Thymus (tissue), 11 donors: Measurements from ENCODE around the gene CTBP2. TPM values are rescaled to one million over a fixed set of nuclear protein-coding genes. Genes with fewer than 3 reads are reported as not detected.

Source experiments
- DNase-seq, 9 donors: peaks; one replicate each; pipeline ENCODE4 v3.0.0-alpha.2; 2013; ENCODE audit warnings: low spot score in 9 of 9, low read depth in 6 of 9, missing footprints in 1 of 9
- H3K27ac ChIP-seq, 2 donors: one replicate each; pipeline ENCODE4 v1.5.1; 2013; ENCODE audit warnings: control low read depth in 1 of 2, low read depth in 1 of 2, low read length in 1 of 2, mild to moderate bottlenecking in 1 of 2, moderate library complexity in 1 of 2
- H3K27me3 ChIP-seq, 2 donors: one replicate each; pipeline ENCODE4 v1.5.1; 2013; ENCODE audit warnings: low read length in 1 of 2; ENCODE audit not compliant: control insufficient read depth in 2 of 2, insufficient read depth in 1 of 2
- H3K36me3 ChIP-seq, 2 donors: one replicate each; pipeline ENCODE4 v1.5.1; 2013; ENCODE audit warnings: low read length in 1 of 2, mild to moderate bottlenecking in 1 of 2, moderate library complexity in 1 of 2; ENCODE audit not compliant: control insufficient read depth in 2 of 2, insufficient read depth in 2 of 2
- H3K4me1 ChIP-seq, 2 donors: one replicate each; pipeline ENCODE4 v1.5.1; 2013; ENCODE audit warnings: low read length in 2 of 2; ENCODE audit not compliant: control insufficient read depth in 2 of 2, insufficient read depth in 2 of 2
- H3K4me3 ChIP-seq, 2 donors: one replicate each; pipeline ENCODE4 v1.5.1; 2013; ENCODE audit warnings: low read length in 2 of 2, control low read depth in 1 of 2, mild to moderate bottlenecking in 1 of 2
- H3K9me3 ChIP-seq, 2 donors: one replicate each; pipeline ENCODE4 v1.5.1; 2013; ENCODE audit warnings: low read length in 1 of 2, mild to moderate bottlenecking in 1 of 2; ENCODE audit not compliant: control insufficient read depth in 2 of 2, insufficient read depth in 1 of 2
- WGBS: extraction: QIAGEN DNeasy Blood & Tissue Kit; methylation state at CpG from one replicate; pipeline ENCODE4 v1.1.7; 2013; 5-methylcytosine and 5-hydroxymethylcytosine counted together
- polyA plus RNA-seq: library from polyadenylated mRNA; stranded (reverse); fragments of 200-250 nt; gene quantifications from one replicate; pipeline ENCODE4 v1.2.3, GENCODE V29; 2013
- total RNA-seq: library from RNA; stranded (reverse); fragments of 120-200 nt; gene quantifications from one replicate; pipeline ENCODE4 v1.2.4, GENCODE V29; 2013
- donor health status: healthy.

The CTBP2 gene
- total and polyA plus RNA-seq, 2 donors = 7.1 to 14.6 TPM

- Histone ChIP-seq H3K9me3 (no peaks in the 10 kb centered on the region), H3K27ac (no peak overlapping the region), H3K4me1 (peaks cover 4 to 8% of the 10 kb centered on the region in 2 donors), H3K27me3 (no peaks in the 10 kb centered on the region), H3K36me3 (no peaks in the 10 kb centered on the region), H3K4me3 (no peak overlapping the region)
- no peak for DNase-seq
- WGBS = 75% methylated on average over 12 of the region's 12 CpGs
Measured at GRCh38 chr10:125144206-125144605, 16.2 kb downstream of the CTBP2 start.

DNA sequence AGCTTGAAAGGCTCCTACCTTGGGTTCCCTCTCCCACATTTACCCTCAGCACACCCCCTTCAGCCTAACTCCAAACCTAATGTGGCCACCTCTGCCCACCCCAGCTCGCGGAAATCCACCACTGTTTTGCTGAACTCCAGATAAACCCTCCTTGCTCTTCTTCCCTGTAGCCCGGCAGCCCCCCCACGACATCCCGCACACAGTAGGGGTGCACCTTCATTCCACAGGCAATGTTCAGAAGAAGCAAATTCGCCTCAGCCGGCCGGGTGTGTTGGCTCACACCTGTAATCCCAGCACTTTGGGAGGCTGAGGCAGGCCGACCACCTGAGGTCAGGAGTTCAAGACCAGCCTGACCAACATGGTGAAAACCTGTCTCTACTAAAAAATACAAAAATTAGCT is 17.4 kb downstream of the CTBP2 start:
- H3K4me3 ChIP-seq = no peak overlapping the region
- H3K4me1 ChIP-seq = peaks cover 4 to 5% of the 10 kb centered on the region in 2 donors
- WGBS = 97% methylated on average over 9 of the region's 9 CpGs
- no peaks in the 10 kb centered on the region for H3K27me3 ChIP-seq
- no peaks in the 10 kb centered on the region for H3K9me3 ChIP-seq
- H3K27ac ChIP-seq = no peak overlapping the region
- H3K36me3 ChIP-seq = no peaks in the 10 kb centered on the region
- no peak for DNase-seq

GRCh38 chr10:125141860-125142484 is 18.4 kb downstream of the CTBP2 start:
- Histone ChIP-seq H3K9me3 (no peaks in the 10 kb centered on the region), H3K27me3 (no peaks in the 10 kb centered on the region), H3K27ac (no peak overlapping the region), H3K4me3 (no peak overlapping the region), H3K4me1 (peaks cover 1 to 5% of the 10 kb centered on the region in 2 donors), H3K36me3 (no peaks in the 10 kb centered on the region)
- no peak for DNase-seq
- 98% methylated on average over 12 of the region's 12 CpGs for WGBS

DNA sequence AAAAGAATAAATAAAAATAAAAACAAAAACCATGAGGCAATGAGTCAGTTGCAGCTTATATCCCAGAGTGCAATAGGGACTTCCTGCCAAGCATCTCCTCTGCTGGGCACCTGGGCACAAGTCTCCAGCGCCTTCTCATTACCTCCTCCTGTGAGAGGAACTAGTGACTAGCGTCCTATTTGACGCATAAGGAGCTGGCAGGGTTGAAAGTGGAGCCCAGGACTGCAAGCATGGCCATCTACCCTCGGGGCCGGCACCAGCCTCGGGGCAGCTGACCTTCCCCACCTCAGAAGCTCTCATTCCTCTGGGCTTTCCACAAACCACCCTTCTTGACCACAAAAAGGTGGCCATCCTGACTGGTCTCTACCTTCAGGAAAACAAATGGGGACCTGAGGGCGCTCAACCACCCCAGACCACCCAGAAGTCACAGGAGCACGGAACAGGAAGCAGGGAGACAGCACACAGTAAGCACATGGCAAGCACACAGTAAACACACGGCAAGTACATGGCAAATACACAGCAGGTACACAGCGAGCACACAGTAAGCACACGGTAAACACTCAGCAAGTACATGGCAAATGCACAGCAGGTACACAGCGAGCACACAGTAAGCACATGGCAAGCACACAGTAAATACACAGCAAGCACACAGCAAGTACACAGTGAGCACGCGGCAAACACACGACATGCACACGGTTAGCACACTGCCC is 19.1 kb downstream of the CTBP2 start:
- no peak for DNase-seq
- H3K27me3 ChIP-seq = no peaks in the 10 kb centered on the region
- no peak overlapping the region for H3K27ac ChIP-seq
- H3K4me1 ChIP-seq = no peaks in the 10 kb centered on the region
- H3K9me3 ChIP-seq = no peaks in the 10 kb centered on the region
- H3K36me3 ChIP-seq = no peaks in the 10 kb centered on the region
- 93% methylated on average over 16 of the region's 16 CpGs for WGBS
- no peak overlapping the region for H3K4me3 ChIP-seq

DNA sequence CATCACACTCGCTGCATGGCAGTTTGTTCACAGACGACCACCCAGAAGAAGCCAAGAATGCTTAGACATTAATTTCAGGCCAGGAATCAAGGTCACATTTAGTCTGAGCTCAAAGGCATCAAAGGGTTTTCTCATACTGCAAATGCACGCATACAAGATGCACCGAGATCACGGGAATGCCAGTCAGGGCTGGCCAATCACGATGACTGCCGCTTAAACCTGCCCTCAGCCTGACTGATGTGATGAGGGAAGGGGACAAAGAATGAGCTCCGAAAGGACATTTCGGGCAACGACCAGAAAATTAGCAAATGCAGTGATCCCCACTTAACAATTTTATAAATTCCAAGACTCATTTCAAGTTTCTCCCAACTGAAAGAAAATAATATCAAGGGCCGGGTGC is 20.2 kb downstream of the CTBP2 start:
- Histone ChIP-seq H3K4me1 (no peaks in the 10 kb centered on the region), H3K27ac (no peak overlapping the region), H3K9me3 (no peaks in the 10 kb centered on the region), H3K27me3 (no peaks in the 10 kb centered on the region), H3K36me3 (no peaks in the 10 kb centered on the region), H3K4me3 (no peak overlapping the region)
- no peak for DNase-seq
- 97% methylated on average over 11 of the region's 11 CpGs for WGBS

DNA sequence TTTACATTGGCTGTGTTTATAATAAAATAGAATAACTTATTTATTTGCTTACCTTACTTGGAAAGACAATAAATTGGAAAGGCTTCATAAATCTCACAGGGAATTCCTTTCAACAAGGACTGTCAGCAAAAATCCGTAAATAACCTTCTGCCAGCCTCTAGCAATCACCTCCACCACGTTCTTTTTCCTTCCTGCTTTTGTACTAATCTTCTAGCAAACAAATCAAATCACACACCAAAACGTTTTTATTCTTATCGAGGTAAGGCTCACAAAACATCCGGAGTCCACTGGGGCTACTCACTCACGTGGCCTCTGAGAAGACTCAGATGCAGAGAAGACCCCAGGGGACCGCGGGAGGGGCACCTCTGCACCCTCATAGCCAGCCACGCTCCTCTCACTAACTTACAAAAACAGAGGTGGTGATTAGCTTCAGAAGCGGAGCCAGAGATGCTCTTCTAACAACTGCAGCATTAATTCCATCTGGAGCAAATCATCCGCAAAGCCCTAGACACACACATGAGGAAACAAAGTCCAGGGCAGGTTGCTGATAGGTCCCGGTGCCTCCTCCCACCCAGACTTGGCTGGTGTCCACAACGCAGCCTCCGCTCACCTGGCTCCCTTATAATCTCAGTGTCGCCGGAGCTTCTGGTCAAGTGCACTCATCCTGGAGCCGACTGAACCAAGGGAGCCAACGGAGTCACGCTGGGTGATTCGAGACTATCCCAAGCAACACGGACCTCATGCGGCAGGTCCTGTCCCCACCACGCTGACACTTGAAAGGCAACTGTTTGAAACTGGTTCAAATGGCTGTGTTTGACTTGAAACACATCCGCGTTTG is 22.5 kb downstream of the CTBP2 start:
- no peaks in the 10 kb centered on the region for H3K4me1 ChIP-seq
- WGBS = 84% methylated on average over 25 of the region's 25 CpGs
- no peaks in the 10 kb centered on the region for H3K27me3 ChIP-seq
- H3K36me3 ChIP-seq = no peaks in the 10 kb centered on the region
- DNase-seq = no peak
- H3K27ac ChIP-seq = no peak overlapping the region
- no peak overlapping the region for H3K4me3 ChIP-seq
- H3K9me3 ChIP-seq = no peaks in the 10 kb centered on the region

- DNase-seq = no peak
- no peak overlapping the region for H3K4me3 ChIP-seq
- no peak overlapping the region for H3K27ac ChIP-seq
- no peaks in the 10 kb centered on the region for H3K4me1 ChIP-seq
- H3K9me3 ChIP-seq = no peaks in the 10 kb centered on the region
- WGBS = 94% methylated on average over 4 of the region's 4 CpGs
- H3K27me3 ChIP-seq = no peaks in the 10 kb centered on the region
- no peaks in the 10 kb centered on the region for H3K36me3 ChIP-seq
Measured at GRCh38 chr10:125136087-125136486, 24.3 kb downstream of the CTBP2 start.

GRCh38 chr10:125135771-125136035 is 24.7 kb downstream of the CTBP2 start:
- WGBS = 96% methylated on average over 6 of the region's 6 CpGs
- no peaks in the 10 kb centered on the region for H3K36me3 ChIP-seq
- no peak overlapping the region for H3K27ac ChIP-seq
- no peaks in the 10 kb centered on the region for H3K27me3 ChIP-seq
- no peak overlapping the region for H3K4me3 ChIP-seq
- no peaks in the 10 kb centered on the region for H3K4me1 ChIP-seq
- H3K9me3 ChIP-seq = peaks cover 0 to 3% of the 10 kb centered on the region in 2 donors
- no peak for DNase-seq
